ENCODE data around the gene HSD17B1. TPM values are rescaled to one million over a fixed set of nuclear protein-coding genes. Genes with fewer than 3 reads are reported as not detected.
A peak's percentile ranks its signal among the peaks of the same experiment; 100 is the strongest.

HSD17B1 gene
- total and polyA plus RNA-seq, 2 of the 13 experiments (the other 11 are each of a cell fraction or from before 2014, with no cell fraction given): 0.54 to 0.93 TPM

DNA sequence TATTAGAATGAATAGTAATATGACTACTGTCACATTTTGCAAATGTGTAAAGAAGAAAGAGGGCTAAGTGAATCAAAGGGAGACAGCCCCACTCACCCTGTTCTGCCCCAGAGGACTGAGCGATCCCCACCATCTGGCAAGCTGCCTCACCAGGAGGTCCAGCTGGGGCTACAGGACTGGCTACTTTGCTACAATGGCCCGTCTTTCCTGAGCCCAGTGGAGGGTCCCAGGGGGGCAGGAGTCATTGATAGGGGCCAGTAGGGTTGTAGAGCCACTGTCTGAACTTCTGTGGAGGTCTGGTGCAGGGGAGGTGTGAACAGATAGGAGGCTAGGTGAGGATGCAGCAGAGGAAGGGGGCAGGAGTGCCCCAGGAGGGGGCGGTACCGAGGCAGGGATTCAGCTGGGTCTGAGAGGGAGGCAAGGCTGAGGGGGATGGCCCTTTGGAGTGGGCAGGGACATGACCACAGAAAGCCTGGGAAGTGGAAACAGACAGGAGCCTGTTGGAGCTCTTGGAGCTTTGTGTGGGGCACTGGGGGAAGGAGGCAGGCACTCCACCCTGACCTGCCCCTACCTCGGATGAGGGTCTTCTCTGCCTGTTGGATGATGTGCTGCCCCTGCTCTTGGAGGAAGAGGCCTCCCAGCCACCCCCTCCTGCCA lies 3.4 kb downstream of the HSD17B1 start (continued):
- TF ChIP-seq HMGXB4 (CRISPR knock-in tag; IDR thresholded peaks at IDR 0.05; ENCODE audit: borderline replicate concordance in 1 of 2, low read depth in 1 of 2) (peak in 1 of 2 experiments; percentile 67; a peak in 1 of 4 replicates), KLF16 (CRISPR knock-in tag; IDR thresholded peaks at IDR 0.05) (0 out of 4 replicates have a peak, but pooled peaks of 1 of the 2 experiments have one; percentile 34), ELF3 (CRISPR knock-in tag; IDR thresholded peaks at IDR 0.05) (0 out of 2 replicates have a peak, but pooled peaks have one; percentile 28), ZNF766 (CRISPR knock-in tag; IDR thresholded peaks at IDR 0.05; ENCODE audit: borderline replicate concordance) (0 out of 2 replicates have a peak, but pooled peaks have one; percentile 5), POLR2G (IDR thresholded peaks at IDR 0.05; ENCODE audit: low read depth, low read length) (0 out of 2 replicates have a peak, but pooled peaks have one; percentile 20)

DNA sequence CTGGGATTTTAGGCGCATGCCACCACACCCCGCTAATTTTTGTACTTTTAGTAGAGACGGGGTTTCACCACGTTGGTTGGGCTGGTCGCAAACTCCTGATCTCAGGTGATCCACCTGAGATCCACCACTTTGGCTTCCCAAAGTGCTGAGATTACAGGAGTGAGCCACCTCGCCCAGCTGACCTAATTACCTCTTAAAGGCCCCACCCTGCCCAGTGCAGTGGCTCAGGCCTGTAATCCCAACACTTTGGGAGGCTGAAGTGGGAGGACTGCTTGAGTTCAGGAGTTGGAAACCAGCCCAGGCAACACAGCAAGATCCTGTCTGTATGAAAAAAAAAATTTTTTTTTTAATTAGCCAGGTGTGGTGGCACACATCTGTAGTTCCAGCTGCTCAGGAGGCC lies 6.4 kb downstream of the HSD17B1 start:
- Histone ChIP-seq H3K4me1 (ENCODE audit: insufficient read depth, low read length) (peaks cover 43% of the 10 kb centered on the region), H3K27me3 (ENCODE audit: control insufficient read depth in 1 of 2, insufficient read depth in 2 of 2, low read length in 2 of 2) (no peaks in the 10 kb centered on the region; a peak in 1 of 5 replicates), H3K9me3 (ENCODE audit: low read length) (no peaks in the 10 kb centered on the region), H3K79me2 (ENCODE audit: insufficient read depth, low read length) (peaks cover 32% of the 10 kb centered on the region), H4K20me1 (ENCODE audit: insufficient read depth, low read length) (no peaks in the 10 kb centered on the region), H2AFZ (ENCODE audit: low read length) (no peak overlapping the region), H3K36me3 (replicated peaks in 1 of 2; ENCODE audit: control insufficient read depth in 1 of 2, insufficient read depth in 2 of 2, low read length in 2 of 2) (peaks cover 0 to 4% of the 10 kb centered on the region in 2 experiments; a peak in 4 of 5 replicates), H3K4me2 (ENCODE audit: low read depth, low read length) (no peak overlapping the region), H3K4me3 (replicated peaks in 1 of 3; ENCODE audit: insufficient read depth in 1 of 3, low read depth in 2 of 3, low read length in 3 of 3) (no peak overlapping the region), H3K27ac (ENCODE audit: extremely low read length, insufficient read depth, low read length) (no peak overlapping the region), H3K9ac (ENCODE audit: insufficient read depth, low read depth, low read length) (no peak overlapping the region)
- FAIRE-seq: no peak
- WGBS (ENCODE audit: low lambda C conversion rate): 92% methylated on average over 6 of the region's 6 CpGs
- no peak for ATAC-seq
- in situ Hi-C loops (cut with HindIII; ENCODE audit: extremely low pct_ligation_motif_present, low pct_unique_long_range_greater_than_20kb) (no loop called here), intact Hi-C loops (cut with micrococcal nuclease; ENCODE audit: unreplicated experiment) (no loop called here)
- BruUV-seq (replicated peaks): no TSS peak
- ChIA-PET POLR2A (interaction anchor here (1.4 to 1.5 kb wide), 2 partner anchors 18 to 23 kb away, joined by 4 read pairs; partner anchors contain the start of gene NAGLU), CTCF (ENCODE audit: low intra/inter-chr PET ratio, low total read pairs) (no interaction called here)
- DNase-seq (ENCODE audit: low spot score): no peak
- TF ChIP-seq, protein P1, sequence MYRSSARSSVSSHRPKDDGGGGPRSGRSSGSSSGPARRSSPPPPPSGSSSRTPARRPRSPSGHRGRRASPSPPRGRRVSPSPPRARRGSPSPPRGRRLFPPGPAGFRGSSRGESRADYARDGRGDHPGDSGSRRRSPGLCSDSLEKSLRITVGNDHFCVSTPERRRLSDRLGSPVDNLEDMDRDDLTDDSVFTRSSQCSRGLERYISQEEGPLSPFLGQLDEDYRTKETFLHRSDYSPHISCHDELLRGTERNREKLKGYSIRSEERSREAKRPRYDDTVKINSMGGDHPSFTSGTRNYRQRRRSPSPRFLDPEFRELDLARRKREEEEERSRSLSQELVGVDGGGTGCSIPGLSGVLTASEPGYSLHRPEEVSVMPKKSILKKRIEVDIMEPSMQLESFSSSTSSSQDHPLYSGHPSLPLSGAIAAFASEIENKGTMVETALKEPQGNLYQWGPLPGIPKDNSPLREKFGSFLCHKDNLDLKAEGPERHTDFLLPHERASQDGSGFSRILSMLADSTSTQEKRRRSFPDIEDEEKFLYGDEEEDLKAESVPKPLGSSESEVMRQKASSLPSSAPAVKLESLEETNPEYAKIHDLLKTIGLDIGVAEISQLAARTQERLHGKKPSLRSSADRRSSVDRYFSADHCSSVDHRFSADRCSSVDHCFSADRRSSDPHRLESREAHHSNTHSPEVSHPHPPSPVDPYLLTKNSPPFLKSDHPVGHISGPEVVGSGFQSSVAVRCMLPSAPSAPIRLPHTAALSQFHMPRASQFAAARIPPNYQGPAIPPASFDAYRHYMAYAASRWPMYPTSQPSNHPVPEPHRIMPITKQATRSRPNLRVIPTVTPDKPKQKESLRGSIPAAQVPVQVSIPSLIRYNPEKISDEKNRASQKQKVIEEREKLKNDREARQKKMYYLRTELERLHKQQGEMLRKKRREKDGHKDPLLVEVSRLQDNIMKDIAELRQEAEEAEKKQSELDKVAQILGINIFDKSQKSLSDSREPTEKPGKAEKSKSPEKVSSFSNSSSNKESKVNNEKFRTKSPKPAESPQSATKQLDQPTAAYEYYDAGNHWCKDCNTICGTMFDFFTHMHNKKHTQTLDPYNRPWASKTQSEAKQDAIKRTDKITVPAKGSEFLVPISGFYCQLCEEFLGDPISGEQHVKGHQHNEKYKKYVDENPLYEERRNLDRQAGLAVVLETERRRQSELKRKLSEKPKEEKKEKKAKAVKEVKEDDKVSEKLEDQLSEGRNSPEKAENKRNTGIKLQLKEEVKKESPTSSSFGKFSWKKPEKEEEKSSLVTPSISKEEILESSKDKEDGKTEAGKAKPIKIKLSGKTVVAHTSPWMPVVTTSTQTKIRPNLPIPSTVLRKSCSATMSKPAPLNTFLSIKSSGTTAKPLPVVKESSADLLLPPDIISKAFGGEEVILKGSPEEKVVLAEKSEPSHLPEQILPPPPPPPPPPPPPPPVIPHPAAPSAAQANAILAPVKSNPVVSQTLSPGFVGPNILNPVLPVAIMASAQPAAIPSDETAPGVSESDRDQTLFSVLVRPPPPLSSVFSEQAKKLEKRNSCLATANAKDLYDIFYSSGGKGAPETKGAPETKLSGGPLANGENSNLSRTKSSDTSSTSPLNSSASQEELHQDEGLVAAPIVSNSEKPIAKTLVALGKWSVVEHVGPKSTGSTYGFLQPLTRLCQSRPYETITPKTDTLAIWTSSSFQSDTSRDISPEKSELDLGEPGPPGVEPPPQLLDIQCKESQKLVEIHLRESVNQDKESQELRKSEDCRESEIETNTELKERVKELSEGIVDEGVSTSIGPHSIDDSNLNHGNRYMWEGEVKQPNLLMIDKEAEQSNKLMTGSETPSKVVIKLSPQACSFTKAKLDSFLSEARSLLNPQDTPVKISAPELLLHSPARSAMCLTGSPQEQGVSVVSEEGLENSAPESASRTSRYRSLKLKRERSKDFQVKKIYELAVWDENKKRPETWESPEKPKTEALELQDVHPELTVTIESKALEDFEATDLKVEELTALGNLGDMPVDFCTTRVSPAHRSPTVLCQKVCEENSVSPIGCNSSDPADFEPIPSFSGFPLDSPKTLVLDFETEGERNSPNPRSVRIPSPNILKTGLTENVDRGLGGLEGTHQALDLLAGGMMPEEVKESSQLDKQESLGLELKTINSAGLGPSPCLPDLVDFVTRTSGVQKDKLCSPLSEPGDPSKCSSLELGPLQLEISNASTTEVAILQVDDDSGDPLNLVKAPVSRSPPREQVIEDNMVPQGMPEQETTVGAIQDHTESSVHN (CRISPR knock-in tag; IDR thresholded peaks at IDR 0.05): no peak
- TF ChIP-seq ZNF282 (IDR thresholded peaks at IDR 0.05; ENCODE audit: partially characterized antibody) (no peak), ZNF768 (CRISPR knock-in tag; IDR thresholded peaks at IDR 0.05) (no peak), SUZ12 (IDR thresholded peaks at IDR 0.05; ENCODE audit: low read depth, low read length) (no peak)
- TF ChIP-seq, protein P2, sequence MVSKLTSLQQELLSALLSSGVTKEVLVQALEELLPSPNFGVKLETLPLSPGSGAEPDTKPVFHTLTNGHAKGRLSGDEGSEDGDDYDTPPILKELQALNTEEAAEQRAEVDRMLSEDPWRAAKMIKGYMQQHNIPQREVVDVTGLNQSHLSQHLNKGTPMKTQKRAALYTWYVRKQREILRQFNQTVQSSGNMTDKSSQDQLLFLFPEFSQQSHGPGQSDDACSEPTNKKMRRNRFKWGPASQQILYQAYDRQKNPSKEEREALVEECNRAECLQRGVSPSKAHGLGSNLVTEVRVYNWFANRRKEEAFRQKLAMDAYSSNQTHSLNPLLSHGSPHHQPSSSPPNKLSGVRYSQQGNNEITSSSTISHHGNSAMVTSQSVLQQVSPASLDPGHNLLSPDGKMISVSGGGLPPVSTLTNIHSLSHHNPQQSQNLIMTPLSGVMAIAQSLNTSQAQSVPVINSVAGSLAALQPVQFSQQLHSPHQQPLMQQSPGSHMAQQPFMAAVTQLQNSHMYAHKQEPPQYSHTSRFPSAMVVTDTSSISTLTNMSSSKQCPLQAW (CRISPR knock-in tag; IDR thresholded peaks at IDR 0.05): no peak
